Measurements from ENCODE around the gene CLDN3. TPM values are rescaled to one million over a fixed set of nuclear protein-coding genes. Genes with fewer than 3 reads are reported as not detected.

CLDN3 gene
- total RNA-seq, 1 experiment from 2014 or later, result 16.5 TPM

DNA sequence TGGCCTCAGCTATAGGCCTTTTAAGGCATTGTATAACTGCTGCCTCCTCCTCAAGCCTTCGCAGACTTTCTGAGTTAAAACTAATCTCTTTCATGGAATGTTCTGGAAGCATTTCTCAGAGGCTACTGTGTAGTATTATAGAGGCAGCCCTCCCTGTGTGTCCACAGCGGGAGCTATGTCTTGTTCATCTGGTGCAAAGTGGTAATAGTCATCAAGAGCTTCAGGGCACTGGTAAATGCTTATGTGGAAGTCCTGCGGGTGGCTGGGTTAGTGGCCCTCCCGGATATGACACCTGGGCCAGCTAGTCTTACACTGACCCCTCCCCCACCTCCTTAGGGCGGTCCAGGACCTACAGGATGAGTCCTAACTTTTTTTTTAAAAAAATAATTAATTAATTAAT is 29.3 kb downstream of the CLDN3 start:
- H4K5ac ChIP-seq (ENCODE audit: insufficient read length, low read depth, low read length), result no peak overlapping the region
- peak; percentile 71 for DNase-seq
- TF ChIP-seq, protein P1, sequence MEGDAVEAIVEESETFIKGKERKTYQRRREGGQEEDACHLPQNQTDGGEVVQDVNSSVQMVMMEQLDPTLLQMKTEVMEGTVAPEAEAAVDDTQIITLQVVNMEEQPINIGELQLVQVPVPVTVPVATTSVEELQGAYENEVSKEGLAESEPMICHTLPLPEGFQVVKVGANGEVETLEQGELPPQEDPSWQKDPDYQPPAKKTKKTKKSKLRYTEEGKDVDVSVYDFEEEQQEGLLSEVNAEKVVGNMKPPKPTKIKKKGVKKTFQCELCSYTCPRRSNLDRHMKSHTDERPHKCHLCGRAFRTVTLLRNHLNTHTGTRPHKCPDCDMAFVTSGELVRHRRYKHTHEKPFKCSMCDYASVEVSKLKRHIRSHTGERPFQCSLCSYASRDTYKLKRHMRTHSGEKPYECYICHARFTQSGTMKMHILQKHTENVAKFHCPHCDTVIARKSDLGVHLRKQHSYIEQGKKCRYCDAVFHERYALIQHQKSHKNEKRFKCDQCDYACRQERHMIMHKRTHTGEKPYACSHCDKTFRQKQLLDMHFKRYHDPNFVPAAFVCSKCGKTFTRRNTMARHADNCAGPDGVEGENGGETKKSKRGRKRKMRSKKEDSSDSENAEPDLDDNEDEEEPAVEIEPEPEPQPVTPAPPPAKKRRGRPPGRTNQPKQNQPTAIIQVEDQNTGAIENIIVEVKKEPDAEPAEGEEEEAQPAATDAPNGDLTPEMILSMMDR (conservative IDR thresholded peaks at IDR 0.05), result no peak
- H3K4ac ChIP-seq (ENCODE audit: low read depth, low read length), result no peak overlapping the region
- no peak overlapping the region for H3K9ac ChIP-seq (ENCODE audit: extremely low read depth, insufficient read length, low read length)
- peaks cover 6 to 20% (median 14%) of the 10 kb centered on the region in 3 experiments for H3K36me3 Mint-ChIP-seq (ENCODE audit: insufficient read depth in 1 of 3, low read depth in 3 of 3)
- no peaks in the 10 kb centered on the region; the same call in 1 of the 2 replicates for H3K27me3 ChIP-seq (ENCODE audit: insufficient read depth, low read length)
- H3K9me3 Mint-ChIP-seq, result peaks cover 0 to 2% of the 10 kb centered on the region in 2 experiments; a peak in 1 of 5 replicates
- H4K20me1 ChIP-seq (ENCODE audit: control insufficient read depth, insufficient read depth, insufficient read length), result no peaks in the 10 kb centered on the region
- peak overlapping the region in 1 of 2 experiments; percentile 63; a peak in 3 of 5 replicates for H3K4me3 Mint-ChIP-seq
- peak overlapping the region; percentile 68; the same call in 1 of the 2 replicates for H3K14ac ChIP-seq (ENCODE audit: insufficient read depth, low read length)
- no peak overlapping the region for H3K27ac ChIP-seq (ENCODE audit: insufficient read length, low read depth, low read length)
- no peak overlapping the region for H2BK15ac ChIP-seq (ENCODE audit: low read depth, low read length)
- H2BK5ac ChIP-seq (ENCODE audit: insufficient read length, low read length), result no peak overlapping the region
- H3K4me2 ChIP-seq (ENCODE audit: insufficient read depth, insufficient read length, low read length), result no peak overlapping the region
- no peak overlapping the region for H3K23ac ChIP-seq (ENCODE audit: insufficient read length, low read depth, low read length)
- no peak overlapping the region for H3K56ac ChIP-seq (ENCODE audit: insufficient read length, low read depth, low read length)
- no peaks in the 10 kb centered on the region for H3K9me3 ChIP-seq (ENCODE audit: control insufficient read depth, low read depth, low read length)
- no peak overlapping the region for H4K91ac ChIP-seq (ENCODE audit: insufficient read length, low read depth, low read length)
- no peak overlapping the region for H2AK5ac ChIP-seq (ENCODE audit: insufficient read length, low read length)
- no peak overlapping the region for H2BK20ac ChIP-seq (ENCODE audit: low read depth, low read length, poor library complexity, severe bottlenecking)
- H3K27ac Mint-ChIP-seq, result peak overlapping the region in 1 of 3 experiments; percentile 80; a peak in 1 of 7 replicates
- no CpG with 5 or more reads among the region's 5 CpGs for WGBS (ENCODE audit: extremely low coverage, insufficient read length, low lambda C conversion rate)
- H3K23me2 ChIP-seq (ENCODE audit: insufficient read length, low read depth, low read length, poor library complexity, severe bottlenecking), result peaks cover 10% of the 10 kb centered on the region
- no peak overlapping the region for H2BK120ac ChIP-seq (ENCODE audit: low read depth, low read length, poor library complexity, severe bottlenecking)
- peaks cover 36 to 47% of the 10 kb centered on the region in 2 experiments for H3K4me1 Mint-ChIP-seq
- no peaks in the 10 kb centered on the region for H3K79me1 ChIP-seq (ENCODE audit: insufficient read depth, low read depth, low read length, poor library complexity, severe bottlenecking)
- no peak overlapping the region for H4K8ac ChIP-seq (replicated peaks; ENCODE audit: insufficient read length, low read depth, low read length)
- H2AFZ ChIP-seq (ENCODE audit: low read length), result no peak overlapping the region
- H2BK12ac ChIP-seq (ENCODE audit: insufficient read length, low read depth, low read length), result peak overlapping the region; percentile 85
- no peaks in the 10 kb centered on the region for H3K79me2 ChIP-seq (ENCODE audit: insufficient read depth, low read length)
- peaks cover 15% of the 10 kb centered on the region for H3K27me3 Mint-ChIP-seq (ENCODE audit: low read depth)
- H3K18ac ChIP-seq (ENCODE audit: insufficient read length, low read depth, low read length), result peak overlapping the region; percentile 45
- peaks cover 8% of the 10 kb centered on the region; the same call in 1 of the 2 replicates for H3K4me1 ChIP-seq (ENCODE audit: insufficient read depth, low read length)
- no peak overlapping the region for H3T11ph ChIP-seq (ENCODE audit: low read length)
